Peyer's patch (tissue), 4 donors: ENCODE results near the gene DBT.

Experiments used
- CTCF ChIP-seq, 6 experiments: fragments of 450-650 bp in 4 of 6; fragments of 200-600 bp in 2 of 6; sonication (generic) in 1 of 6; IDR thresholded peaks; one replicate each; pipeline ENCODE4 v1.5.1; 2017 to 2019; ENCODE audit warnings: antibody characterized with exemption in 6 of 6, mild to moderate bottlenecking in 3 of 6, moderate library complexity in 1 of 6
- POLR2A ChIP-seq, 2 donors: fragments of 450-650 bp; IDR thresholded peaks; one replicate each; pipeline ENCODE4 v1.5.1; 2017; ENCODE audit warnings: antibody characterized with exemption in 2 of 2, mild to moderate bottlenecking in 2 of 2, moderate library complexity in 2 of 2

- no peak for TF ChIP-seq CTCF (IDR thresholded peaks at IDR 0.05)
- no peak for TF ChIP-seq POLR2A (IDR thresholded peaks at IDR 0.05)
Observed at GRCh38 chr1:100279358-100279923, 29.8 kb upstream of the DBT start.
